GM21619 (cell line): ENCODE data around the gene DIRAS3.
"Not testable (repeated sequence)": the region's sequence is repeated elsewhere in the genome, so short reads cannot be mapped to it uniquely, and the experiment has no call there.

Experiments
- ATAC-seq: cut with Tn5 transposase; IDR thresholded peaks from one replicate; pipeline ENCODE4 v1.9.1; 2021; ENCODE audit not compliant: unreplicated experiment

DIRAS3 gene

GRCh38 chr1:68049941-68050878, at the start of gene DIRAS3:
DIRAS3 (minus strand) TSS chr1:68050627; CDS start chr1:68047297, 3,330 bp downstream.
- no peak for ATAC-seq

- ATAC-seq: no peak
These were observed 43.3 kb upstream of the DIRAS3 start for GRCh38 chr1:68093737-68094136.

GRCh38 chr1:68087184-68087583, 36.8 kb upstream of the DIRAS3 start:
- no peak for ATAC-seq

- no peak for ATAC-seq
These were observed 35.3 kb upstream of the DIRAS3 start for GRCh38 chr1:68085752-68086151.

GRCh38 chr1:68083686-68084085, 33.3 kb upstream of the DIRAS3 start:
- ATAC-seq: no peak

GRCh38 chr1:68081775-68082283, 31.4 kb upstream of the DIRAS3 start:
- no peak for ATAC-seq

- no peak for ATAC-seq
These were observed 28.2 kb upstream of the DIRAS3 start for GRCh38 chr1:68078647-68079046.

- no peak for ATAC-seq
These were observed 24.0 kb upstream of the DIRAS3 start for GRCh38 chr1:68074472-68074871.

- ATAC-seq: no peak
These were observed 15.3 kb upstream of the DIRAS3 start for GRCh38 chr1:68065766-68066165.

- not testable (repeated sequence) for ATAC-seq
These were observed 7.6 kb upstream of the DIRAS3 start for GRCh38 chr1:68058053-68058452.

- no peak for ATAC-seq
These were observed 7.1 kb upstream of the DIRAS3 start for GRCh38 chr1:68057564-68057963.

- no peak for ATAC-seq
These were observed 6.6 kb upstream of the DIRAS3 start for GRCh38 chr1:68057050-68057449.

- ATAC-seq: no peak
These were observed 1.0 kb upstream of the DIRAS3 start for GRCh38 chr1:68051475-68051874.

- no peak for ATAC-seq
These were observed 2.8 kb downstream of the DIRAS3 start for GRCh38 chr1:68047659-68048026.

- ATAC-seq: no peak
These were observed 3.4 kb downstream of the DIRAS3 start for GRCh38 chr1:68046885-68047658.

GRCh38 chr1:68046423-68046822, 4.0 kb downstream of the DIRAS3 start:
- no peak for ATAC-seq

GRCh38 chr1:68045511-68046180, 4.8 kb downstream of the DIRAS3 start:
- no peak for ATAC-seq

- no peak for ATAC-seq
These were observed 6.9 kb downstream of the DIRAS3 start for GRCh38 chr1:68043443-68044090.

GRCh38 chr1:68036946-68037345, 13.5 kb downstream of the DIRAS3 start:
- ATAC-seq: no peak

- no peak for ATAC-seq
These were observed 21.0 kb downstream of the DIRAS3 start for GRCh38 chr1:68029444-68029843.

GRCh38 chr1:68028566-68028965, 21.9 kb downstream of the DIRAS3 start:
- no peak for ATAC-seq
